GM19463 (cell line): ENCODE data around the gene NDUFA13.

Experiments
- ATAC-seq: cut with Tn5 transposase; IDR thresholded peaks from one replicate; pipeline ENCODE4 v1.9.1; 2021; ENCODE audit warnings: mild to moderate bottlenecking, moderate library complexity; ENCODE audit not compliant: unreplicated experiment

NDUFA13 gene

DNA sequence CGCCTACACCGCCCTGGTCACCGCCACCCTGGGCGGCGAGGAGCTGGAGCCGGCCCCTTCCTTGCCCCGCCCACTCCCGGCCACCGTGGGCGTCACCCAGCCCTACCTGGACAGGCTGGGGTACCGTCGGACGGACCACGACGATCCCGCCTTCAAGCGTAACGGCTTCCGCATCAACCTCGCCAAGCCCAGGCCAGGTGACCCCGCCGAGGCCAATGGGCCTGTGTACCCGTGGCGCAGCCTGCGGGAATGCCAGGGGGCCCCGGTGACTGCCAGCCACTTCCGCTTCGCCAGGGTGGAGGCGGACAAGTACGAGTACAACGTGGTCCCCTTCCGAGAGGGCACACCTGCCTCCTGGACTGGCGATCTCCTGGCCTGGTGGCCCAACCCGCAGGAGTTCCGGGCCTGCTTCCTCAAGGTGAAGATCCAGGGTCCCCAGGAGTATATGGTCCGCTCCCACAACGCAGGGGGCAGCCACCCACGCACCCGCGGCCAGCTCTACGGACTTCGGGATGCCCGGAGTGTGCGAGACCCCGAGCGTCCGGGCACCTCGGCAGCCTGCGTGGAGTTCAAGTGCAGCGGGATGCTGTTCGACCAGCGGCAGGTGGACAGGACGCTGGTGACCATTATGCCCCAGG lies 29.0 kb downstream of the NDUFA13 start:
- no peak for ATAC-seq

DNA sequence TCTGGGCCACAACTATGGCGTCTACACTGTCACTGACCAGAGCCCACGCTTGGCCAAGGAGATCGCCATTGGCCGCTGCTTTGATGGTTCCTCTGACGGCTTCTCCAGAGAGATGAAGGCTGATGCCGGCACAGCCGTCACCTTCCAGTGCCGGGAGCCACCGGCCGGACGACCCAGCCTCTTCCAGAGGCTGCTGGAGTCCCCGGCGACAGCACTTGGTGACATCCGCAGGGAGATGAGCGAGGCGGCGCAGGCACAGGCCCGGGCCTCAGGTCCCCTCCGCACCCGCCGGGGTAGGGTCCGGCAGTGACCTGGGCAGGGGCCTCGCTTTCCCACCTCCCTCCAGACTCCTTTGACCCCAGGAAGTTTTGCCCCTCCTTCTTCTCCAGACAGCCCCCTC lies 29.7 kb downstream of the NDUFA13 start:
- no peak for ATAC-seq

DNA sequence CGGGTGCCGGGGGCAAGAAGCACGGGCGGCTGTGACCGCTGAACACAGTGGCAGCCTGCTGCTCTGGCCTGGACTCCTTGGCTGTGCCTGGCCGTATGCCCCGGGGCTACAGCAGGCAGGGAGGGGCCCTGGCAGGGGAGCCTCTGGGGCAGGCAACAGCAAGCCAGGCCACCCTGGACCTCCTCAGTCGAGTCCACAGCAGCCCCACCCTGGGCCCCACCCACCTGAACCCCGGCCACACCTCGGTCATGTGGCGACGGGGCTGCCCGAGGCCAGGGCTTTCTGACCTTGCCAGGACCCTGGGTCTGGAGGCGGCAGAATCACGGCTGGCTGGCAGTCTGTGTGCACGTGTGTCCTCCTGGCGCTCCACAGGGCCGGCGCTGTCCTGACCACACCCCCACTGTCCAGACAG lies 30.7 kb downstream of the NDUFA13 start:
- no peak for ATAC-seq

DNA sequence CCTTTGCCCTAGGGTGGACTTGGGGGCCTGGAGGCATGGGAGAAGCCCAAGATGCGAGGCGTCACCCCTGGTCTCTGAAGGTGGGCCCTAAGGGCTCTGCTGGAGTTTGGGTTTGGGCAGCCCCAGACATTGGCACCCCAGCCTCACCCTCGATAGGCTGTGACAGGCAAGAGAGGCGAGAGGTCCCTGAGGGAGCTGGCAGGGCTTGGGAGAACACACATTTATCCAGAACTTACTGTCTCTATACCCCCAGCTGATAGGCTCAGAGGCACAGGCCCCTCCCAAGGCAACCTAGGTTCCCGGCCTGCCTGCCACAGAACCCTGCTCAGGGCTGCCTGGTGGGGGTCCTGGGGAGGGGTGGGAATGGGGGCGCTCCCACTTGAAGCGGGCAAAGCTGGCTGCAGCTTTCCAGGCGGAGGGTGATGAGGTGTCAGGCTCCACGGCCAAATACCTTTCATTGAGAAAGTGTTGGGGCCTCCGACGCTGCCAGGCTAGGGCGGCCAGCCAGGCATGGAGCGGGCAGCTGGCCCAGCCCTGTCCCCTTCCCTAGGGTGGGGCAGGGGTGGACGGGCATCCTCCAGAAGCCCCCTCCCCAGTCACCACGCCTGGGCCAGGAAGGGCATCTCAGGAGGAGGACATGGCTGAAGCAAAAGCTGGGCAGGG lies 31.8 kb downstream of the NDUFA13 start:
- ATAC-seq: no peak

DNA sequence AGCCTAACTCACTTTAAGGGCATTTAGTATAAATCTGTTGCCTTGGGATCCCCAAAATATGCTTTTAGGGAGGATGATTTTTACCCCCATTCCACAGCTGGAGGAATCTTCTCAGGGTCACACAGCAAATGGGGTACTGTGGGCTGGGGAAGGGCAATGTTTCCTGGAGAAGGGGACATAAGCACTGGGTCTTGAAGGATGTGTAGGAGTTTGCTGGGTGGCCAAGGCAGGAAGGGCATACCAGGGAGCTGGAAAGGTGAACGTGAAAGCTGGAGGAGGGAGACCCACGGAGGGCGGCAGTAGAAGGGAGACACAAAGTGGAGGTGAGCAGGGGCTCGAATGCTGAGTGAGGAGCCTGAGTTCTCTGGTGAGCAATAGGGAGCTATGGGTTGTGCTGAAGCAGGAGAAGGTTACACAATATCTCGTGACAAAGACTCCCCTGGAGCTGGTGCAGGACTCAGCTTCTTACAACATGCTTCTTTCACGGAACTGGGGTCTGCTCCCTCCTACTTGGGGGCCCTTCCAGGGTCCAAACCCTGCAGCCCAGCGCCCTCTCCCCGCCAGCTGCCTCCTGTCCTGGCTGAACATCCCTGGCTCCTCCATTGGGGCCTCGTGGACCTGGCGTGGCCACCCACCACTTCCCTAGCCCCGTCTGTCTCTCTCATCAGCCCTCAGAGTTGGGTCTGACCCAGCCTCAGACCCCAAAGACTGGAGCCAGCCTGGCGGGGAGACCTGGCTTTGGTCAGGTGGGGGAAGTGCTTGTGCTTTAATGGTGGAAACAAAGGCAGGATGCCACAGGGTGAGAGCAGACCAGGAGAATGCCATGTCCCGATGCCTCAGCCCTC lies 33.1 kb downstream of the NDUFA13 start:
- no peak for ATAC-seq

DNA sequence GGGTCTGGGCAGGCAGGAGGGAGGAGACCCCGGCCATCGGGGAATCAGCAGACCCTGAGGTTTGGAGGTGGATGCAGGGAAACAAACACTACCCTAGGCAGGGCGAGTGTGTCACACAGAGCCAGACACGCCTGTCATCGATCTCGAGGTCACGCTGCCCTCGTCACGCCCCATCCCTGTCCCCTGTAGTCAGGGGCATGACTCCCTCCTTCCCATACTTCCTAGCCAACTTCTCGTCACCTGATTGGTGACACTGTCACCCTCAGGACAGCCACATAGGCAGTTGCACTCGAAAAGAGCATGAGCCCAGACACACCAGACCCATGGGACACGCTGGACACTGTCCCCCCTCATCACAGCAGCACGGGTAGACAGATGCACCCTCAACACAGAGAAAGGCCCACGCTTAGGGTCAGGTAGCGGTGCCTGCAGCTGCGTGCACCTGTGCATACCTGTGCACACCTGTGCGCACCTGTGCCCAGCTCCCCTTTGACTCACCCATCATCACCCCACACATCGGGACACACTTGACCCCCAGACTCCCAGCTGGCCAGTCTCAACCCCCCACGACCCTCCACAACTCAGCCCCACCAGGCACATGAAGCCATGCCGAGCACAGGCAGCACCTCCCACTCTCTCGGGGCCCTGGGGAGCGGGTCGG lies 33.9 kb downstream of the NDUFA13 start:
- ATAC-seq: no peak

DNA sequence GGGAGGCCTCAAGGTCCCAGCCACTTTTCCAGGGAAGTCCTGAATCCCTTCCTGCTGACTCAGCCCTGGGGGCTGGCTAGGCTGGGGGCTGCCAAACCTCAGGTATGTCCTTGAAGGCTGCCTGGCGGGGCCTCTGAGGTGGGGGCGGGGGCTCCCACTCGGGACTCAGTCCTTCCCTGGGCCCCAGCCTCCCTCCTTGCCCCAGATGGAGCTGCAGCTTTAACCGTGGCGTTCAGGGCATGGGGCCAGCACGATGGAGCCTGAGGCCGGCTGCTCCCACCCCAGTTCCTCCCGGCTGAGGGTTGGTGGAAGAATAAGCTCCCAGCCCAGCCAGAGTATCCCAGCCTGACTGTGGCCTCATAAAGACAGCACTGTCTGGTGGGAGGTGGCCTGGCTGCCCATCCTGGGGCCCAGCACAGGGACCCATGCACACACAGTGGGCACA lies 34.5 kb downstream of the NDUFA13 start:
- ATAC-seq: no peak

DNA sequence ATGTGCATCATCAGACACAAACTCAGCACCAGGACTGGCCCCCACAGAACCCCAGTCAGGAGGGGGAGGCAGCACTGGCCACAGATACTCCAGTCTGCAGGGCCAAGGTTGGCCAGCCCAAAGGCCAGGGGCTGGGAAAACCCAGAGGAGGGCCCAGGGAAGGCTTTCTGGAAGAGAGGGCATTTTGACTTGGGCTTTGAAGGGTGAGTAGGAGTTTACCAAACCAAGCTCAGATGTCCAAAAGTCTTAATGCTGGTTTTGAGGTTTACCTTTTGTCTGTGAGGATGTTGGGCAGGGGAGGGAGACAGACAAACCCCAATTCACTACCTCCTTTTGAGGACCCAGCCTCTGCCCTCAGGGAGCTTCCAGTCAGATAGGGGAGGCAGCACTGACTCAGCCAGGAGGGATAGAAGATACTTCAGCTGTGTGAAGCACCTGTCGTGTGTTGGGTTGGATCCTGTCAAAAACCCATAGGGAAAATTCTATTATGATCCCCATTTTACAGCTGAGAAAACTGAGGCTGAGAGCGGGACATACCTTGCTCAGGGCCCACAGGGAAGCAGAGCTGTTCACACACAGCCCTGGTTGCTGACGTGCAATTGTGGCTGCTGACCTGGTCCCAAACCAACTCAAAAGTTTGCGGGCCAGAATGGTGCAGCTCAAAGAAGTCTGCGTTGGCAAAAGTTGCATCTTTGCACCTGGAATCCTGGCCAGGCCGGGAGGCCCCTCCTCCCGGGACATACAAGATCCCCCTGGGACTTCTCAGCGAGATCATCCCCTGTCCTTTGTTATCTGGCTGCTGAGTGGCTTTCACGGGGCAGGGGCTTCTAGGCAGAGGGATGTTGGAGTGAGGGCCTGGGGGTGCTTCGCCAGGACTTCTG lies 35.2 kb downstream of the NDUFA13 start:
- no peak for ATAC-seq

DNA sequence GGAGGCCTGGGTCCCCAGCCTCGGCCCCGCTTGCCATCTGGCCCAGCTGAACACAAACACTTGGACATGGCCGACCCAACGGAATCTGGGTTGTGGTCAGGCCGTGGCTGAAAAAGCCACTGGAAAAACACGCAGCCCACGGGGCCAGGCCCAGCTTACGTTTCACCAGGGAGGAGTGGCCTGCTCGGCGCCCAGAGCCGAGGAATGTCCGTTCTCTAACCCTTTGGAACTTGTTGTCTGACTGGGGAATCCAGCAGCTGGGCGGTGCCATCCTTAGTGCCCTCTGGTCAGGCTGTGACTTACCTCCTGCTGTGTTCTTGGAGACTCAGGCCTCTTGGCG lies 35.8 kb downstream of the NDUFA13 start:
- ATAC-seq: no peak

DNA sequence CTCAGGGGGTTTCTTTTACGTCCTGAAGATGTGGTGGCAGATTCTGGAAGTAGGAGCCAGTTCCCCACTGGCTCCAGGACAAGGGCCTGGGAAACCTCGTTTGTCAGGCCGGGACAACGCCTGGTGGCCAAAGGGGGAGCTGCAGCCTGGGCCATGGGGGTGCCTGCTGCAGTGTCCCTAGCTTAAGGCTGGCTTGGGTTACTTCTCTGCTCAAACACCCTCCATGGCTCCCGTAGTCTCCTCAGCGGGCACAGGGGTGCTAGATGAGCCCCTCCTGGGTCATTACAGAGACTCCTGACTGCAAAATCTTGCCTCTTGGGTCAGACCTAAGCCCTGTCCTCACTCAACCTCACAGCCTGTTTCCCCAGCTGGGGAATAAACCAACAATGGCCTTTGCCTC lies 36.8 kb downstream of the NDUFA13 start:
- ATAC-seq: no peak

DNA sequence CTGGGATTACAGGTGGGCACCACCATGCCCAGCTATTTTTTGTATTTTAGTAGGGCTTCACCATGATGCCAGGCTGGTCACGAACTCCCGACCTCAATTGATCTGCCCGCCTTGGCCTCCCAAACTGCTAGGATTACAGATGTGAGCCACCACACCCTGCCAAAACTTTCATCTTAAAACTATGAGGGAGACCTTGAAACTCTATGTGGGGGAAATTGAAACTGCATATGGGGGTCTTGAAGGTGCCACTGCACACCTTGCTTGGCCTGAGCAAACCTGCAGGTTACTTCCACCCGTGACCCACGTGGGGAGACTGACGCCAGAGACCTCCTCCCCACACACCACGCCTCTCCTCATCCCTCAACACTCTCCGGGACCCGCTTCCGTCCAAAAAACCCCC lies 37.6 kb downstream of the NDUFA13 start:
- no peak for ATAC-seq

DNA sequence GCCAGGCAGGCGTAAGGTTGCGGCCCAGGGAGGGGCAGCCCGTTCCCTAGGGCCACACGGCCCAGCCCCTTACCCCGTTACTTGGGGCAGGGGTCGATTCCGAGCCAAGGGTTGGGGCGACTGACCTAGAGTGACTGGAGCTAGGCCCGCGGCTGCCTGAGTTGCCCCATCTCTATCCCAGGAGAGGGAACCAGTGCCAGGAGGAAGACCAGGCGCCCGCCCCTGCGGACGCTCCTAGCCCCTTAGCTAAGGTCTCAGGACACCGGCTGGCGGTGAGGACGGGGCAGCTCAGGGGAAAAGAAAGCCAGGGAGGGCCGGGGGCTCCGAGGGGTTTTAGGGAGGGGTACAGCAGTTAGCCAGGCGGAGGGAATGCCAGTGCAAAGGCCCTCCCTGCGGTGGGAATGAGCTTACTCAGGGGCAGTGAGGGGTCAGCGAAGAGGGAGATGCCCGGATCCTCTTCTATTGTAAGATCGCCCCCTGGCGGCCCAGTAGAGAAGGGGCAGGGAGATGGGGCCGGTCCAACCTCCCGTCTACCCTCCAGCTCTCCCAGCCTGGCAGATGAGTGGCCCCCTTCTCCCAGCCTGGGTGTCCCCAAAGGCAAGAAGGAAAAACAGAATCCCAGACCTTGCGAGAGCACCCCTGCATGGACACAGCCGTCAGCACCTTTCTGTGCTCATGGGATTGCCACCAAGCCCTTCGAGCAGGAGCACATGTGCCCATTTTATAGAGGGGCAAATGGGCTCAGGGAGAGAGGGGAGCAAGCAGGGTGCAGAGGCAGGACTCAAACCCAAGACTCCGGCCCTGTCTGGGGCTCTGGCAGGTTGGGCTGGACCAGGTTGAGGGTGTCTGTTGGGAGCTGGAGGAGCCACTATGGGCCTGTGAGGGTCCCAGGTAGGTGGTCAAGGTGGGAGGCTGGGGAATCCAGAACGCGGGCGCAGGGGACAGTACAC lies 38.3 kb downstream of the NDUFA13 start:
- no peak for ATAC-seq

DNA sequence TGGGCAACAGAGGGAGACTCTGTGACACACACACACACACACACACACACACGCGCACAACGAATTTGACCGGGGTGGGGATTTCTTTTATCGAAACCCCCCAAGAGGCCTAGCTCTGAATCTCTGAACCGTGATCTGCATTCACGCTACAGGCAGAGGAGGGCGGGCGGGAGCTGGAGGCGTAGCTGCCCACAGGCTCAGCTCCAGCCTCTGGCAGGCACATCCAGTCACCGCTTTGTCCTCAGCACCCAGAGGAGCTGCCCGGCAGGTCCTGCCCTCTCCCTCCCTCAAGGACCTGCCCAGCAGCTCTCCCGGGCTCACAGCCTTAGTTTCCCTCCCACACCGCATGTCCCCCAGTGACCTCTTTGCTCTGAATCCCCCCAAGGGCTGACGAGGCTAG lies 42.0 kb downstream of the NDUFA13 start:
- no peak for ATAC-seq

DNA sequence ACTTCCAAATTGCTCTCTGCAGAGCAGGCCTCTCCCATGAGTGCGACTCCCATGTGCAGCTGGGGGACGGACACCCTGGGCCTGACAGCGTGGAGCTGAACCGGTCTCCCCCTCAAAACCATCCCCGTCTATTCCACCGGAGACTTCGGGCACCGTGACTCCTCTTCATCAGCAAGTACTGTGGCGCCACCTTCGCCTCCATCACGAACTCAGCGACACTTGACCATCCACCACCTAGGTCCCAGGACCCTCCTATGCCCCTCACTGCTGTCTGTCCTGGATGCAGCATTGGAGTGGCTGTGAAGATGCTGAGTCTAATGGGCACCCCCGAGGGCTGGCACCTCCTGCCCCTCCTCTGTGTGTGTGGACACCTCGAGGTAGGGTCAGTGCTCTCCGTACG lies 42.6 kb downstream of the NDUFA13 start:
- ATAC-seq: no peak

DNA sequence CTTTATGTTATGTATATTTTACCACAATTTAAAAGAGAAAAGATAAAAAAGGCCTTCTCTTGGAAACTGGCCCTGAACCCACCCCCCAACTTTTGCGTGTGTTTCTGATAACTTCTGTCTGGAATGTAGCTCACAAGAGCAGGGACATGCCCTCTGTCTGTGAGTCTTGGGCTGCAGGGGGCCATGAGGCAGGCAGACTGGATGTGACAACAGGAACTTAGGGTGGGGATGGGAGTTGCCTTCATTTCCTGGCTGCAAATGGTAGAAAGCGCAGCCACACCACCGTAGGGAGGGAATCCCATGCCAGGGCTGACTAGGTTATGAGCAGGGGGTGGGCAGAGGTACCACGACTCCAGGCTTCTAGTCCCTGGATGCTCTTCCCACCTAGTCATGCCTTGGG lies 43.9 kb downstream of the NDUFA13 start:
- no peak for ATAC-seq

DNA sequence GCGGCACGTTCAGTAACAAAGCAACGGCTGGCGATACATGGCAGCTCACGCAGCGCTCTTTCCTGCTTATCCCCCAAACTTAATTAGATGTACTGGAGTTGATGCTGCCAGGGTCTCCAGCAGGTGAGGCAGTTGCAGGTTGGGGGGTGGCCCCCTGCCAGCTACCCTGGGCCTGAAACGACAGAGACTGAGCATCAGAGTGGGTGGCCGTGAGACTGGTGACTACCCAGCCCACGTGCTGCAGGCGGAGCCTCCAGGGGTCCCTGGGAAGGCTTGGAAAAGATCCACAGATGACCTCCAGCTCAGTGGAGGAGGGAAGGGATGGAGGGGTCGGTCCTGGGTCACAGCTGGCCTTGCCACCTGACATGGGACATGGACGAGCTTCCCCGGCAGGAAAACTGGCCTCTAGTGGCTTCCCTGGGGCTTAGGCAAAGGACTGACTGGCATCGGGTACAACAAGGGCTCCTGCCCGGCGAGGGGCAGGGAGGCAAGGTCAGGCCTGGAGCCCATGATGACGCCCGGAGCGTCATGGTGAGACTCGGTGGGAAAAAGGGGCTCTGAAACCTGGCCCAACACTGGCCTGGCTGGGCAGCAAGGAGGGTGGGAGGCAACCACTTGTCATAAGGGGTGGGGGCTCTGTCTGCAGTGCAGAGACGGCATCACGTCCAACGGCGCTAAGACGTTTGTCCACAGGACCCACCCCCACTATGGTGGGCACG lies 46.1 kb downstream of the NDUFA13 start:
- no peak for ATAC-seq

DNA sequence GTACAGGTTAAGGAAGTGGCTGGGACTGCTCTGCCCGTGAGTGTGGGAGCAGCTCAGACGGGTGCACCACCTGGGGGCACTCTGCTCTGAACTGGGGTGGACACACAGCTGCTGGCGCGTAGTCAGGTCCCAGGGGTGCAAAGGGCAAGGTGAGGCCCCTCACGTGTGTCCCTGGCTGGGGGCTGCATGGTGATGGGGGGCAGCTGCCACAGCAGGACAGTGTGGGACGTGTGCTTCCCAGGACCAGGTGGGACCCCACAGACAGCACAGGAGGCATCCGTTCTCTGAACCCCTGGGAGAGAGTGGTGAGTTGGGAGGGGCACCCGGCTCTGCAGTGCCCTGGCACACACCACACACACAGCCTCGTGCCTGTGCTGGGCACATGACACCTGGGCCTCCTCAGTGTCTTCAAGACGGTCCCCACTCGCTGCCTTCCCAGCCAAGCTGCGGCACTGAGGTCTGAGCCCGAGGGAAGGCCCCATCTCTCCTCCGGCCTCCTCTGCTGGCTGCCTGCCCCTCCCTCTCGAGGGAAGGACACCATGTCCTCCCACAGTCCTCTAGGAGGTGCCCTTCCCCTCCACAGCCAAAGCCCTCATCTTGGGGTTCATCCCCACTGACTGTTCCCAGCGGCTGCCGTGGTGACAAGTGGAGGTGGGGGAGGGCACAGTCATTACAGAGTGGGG lies 46.8 kb downstream of the NDUFA13 start:
- ATAC-seq: no peak

DNA sequence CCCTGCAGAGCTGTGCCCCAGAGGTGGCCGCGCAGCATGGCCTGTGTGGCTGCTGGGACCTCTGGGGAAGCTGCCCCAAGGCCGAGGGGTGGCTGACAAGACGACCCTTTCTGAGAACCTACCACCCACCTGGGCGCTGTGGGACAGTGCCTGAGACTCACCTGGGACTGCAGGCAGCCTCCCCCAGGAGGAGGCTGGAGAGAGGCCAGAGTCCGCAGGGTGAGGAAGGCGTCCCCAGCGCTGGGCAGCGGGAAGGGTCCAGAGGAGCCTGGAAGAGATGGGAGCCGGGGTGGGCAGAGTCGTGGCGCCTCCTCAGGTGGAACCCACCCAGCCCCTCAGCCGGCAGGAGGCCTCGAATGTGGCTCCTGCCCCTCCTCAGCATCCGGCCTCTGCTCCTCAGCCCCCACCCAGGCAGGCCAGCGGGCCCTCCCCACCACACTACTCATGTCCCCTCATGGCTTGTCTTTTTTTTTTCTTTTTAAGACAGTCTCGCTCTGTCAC lies 47.4 kb downstream of the NDUFA13 start:
- no peak for ATAC-seq
